SK-N-SH (cell line): Measurements from ENCODE around the gene RNF144B.

ENCODE experiments used
- CHD2 ChIP-seq: fragments of 150-350 bp; IDR thresholded peaks from 2 replicates; pipeline ENCODE4 v1.6.1; 2018; ENCODE audit warnings: low read length; ENCODE audit not compliant: partially characterized antibody
- EP300 ChIP-seq, 2 experiments: IDR thresholded peaks; 2 replicates each; pipeline versions ENCODE4 v1.4.0 to v1.6.1; 2012; ENCODE audit warnings: borderline replicate concordance in 1 of 2, low read depth in 1 of 2, low read length in 1 of 2
- FOXM1 ChIP-seq: IDR thresholded peaks from 2 replicates; pipeline ENCODE4 v1.4.0; 2012; ENCODE audit warnings: low read depth, mild to moderate bottlenecking
- RAD21 ChIP-seq: IDR thresholded peaks from 2 replicates; pipeline ENCODE4 v1.6.1; 2012; ENCODE audit warnings: mild to moderate bottlenecking, low read length
- SMC3 ChIP-seq: IDR thresholded peaks from 2 replicates; pipeline ENCODE4 v1.6.1; 2012; ENCODE audit warnings: low read depth, low read length, improper control_type of control experiment
- TF ChIP-seq, protein P1 (sequence below): fragments of 200-600 bp; sonication (generic); IDR thresholded peaks from 2 replicates; pipeline ENCODE4 v1.6.1; 2017; ENCODE audit warnings: antibody characterized with exemption, mild to moderate bottlenecking, moderate library complexity
- TF ChIP-seq, protein P2 (sequence below): IDR thresholded peaks from 2 replicates; pipeline ENCODE4 v1.6.1; 2012; ENCODE audit warnings: mild to moderate bottlenecking, low read depth, low read length, moderate library complexity

GRCh38 chr6:18383441-18383840 lies 3.7 kb upstream of the RNF144B start:
- TF ChIP-seq SMC3 (no peak), EP300 (IDR thresholded peaks at IDR 0.05; ENCODE audit: borderline replicate concordance in 1 of 2, low read depth in 1 of 2, low read length in 1 of 2) (no peak), RAD21 (no peak), FOXM1 (no peak), CHD2 (no peak)
- TF ChIP-seq, protein P1, sequence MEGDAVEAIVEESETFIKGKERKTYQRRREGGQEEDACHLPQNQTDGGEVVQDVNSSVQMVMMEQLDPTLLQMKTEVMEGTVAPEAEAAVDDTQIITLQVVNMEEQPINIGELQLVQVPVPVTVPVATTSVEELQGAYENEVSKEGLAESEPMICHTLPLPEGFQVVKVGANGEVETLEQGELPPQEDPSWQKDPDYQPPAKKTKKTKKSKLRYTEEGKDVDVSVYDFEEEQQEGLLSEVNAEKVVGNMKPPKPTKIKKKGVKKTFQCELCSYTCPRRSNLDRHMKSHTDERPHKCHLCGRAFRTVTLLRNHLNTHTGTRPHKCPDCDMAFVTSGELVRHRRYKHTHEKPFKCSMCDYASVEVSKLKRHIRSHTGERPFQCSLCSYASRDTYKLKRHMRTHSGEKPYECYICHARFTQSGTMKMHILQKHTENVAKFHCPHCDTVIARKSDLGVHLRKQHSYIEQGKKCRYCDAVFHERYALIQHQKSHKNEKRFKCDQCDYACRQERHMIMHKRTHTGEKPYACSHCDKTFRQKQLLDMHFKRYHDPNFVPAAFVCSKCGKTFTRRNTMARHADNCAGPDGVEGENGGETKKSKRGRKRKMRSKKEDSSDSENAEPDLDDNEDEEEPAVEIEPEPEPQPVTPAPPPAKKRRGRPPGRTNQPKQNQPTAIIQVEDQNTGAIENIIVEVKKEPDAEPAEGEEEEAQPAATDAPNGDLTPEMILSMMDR: no peak
- TF ChIP-seq, protein P2, sequence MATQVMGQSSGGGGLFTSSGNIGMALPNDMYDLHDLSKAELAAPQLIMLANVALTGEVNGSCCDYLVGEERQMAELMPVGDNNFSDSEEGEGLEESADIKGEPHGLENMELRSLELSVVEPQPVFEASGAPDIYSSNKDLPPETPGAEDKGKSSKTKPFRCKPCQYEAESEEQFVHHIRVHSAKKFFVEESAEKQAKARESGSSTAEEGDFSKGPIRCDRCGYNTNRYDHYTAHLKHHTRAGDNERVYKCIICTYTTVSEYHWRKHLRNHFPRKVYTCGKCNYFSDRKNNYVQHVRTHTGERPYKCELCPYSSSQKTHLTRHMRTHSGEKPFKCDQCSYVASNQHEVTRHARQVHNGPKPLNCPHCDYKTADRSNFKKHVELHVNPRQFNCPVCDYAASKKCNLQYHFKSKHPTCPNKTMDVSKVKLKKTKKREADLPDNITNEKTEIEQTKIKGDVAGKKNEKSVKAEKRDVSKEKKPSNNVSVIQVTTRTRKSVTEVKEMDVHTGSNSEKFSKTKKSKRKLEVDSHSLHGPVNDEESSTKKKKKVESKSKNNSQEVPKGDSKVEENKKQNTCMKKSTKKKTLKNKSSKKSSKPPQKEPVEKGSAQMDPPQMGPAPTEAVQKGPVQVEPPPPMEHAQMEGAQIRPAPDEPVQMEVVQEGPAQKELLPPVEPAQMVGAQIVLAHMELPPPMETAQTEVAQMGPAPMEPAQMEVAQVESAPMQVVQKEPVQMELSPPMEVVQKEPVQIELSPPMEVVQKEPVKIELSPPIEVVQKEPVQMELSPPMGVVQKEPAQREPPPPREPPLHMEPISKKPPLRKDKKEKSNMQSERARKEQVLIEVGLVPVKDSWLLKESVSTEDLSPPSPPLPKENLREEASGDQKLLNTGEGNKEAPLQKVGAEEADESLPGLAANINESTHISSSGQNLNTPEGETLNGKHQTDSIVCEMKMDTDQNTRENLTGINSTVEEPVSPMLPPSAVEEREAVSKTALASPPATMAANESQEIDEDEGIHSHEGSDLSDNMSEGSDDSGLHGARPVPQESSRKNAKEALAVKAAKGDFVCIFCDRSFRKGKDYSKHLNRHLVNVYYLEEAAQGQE: no peak
